ENCODE data around the gene IRS1.

- TF ChIP-seq CTCF (IDR thresholded peaks at IDR 0.05): no peak
- TF ChIP-seq POLR2A (IDR thresholded peaks at IDR 0.05): no peak
- no peak for TF ChIP-seq POLR2AphosphoS5 (IDR thresholded peaks at IDR 0.05)
Measured at GRCh38 chr2:226780431-226780830, 19.2 kb downstream of the IRS1 start.
